GM12873 (cell line): ENCODE data around the gene AIG1.

Experiments
- CTCF ChIP-seq: IDR thresholded peaks from 2 replicates; pipeline ENCODE4 v1.5.1; 2012; ENCODE audit warnings: low read depth, mild to moderate bottlenecking, moderate library complexity, low read length, control low read depth; ENCODE audit not compliant: insufficient read depth; ENCODE audit errors: missing control alignments

Gene AIG1

GRCh38 chr6:143103916-143104315, 43.2 kb downstream of the AIG1 start:
- no peak for TF ChIP-seq CTCF

- TF ChIP-seq CTCF: no peak
Observed at GRCh38 chr6:143107440-143107839, 46.8 kb downstream of the AIG1 start.

- no peak for TF ChIP-seq CTCF
Observed at GRCh38 chr6:143107911-143108761, 47.4 kb downstream of the AIG1 start.

GRCh38 chr6:143109196-143109595, 48.5 kb downstream of the AIG1 start:
- no peak for TF ChIP-seq CTCF

GRCh38 chr6:143110572-143110971, 49.9 kb downstream of the AIG1 start:
- TF ChIP-seq CTCF: no peak

- TF ChIP-seq CTCF: no peak
Observed at GRCh38 chr6:143110996-143111395, 50.3 kb downstream of the AIG1 start.

- TF ChIP-seq CTCF: no peak
Observed at GRCh38 chr6:143111443-143111842, 50.8 kb downstream of the AIG1 start.
